Fibroblast of lung (primary cell): ENCODE results near the gene ARL15. TPM values are rescaled to one million over a fixed set of nuclear protein-coding genes. Genes with fewer than 3 reads are reported as not detected.
"Not testable (repeated sequence)": the region's sequence is repeated elsewhere in the genome, so short reads cannot be mapped to it uniquely, and the experiment has no call there.

Experiments used
- DNase-seq, 2 donors: peaks; one replicate each; pipeline versions ENCODE4 v3.0.0 to v3.0.0-alpha.2; 2010; ENCODE audit warnings: low read depth in 2 of 2
- H2AFZ ChIP-seq: 2 replicates; pipeline ENCODE4 v1.5.1; 2012; ENCODE audit warnings: low read length, control low read depth, inconsistent platforms
- H3K27ac ChIP-seq: 2 replicates; pipeline ENCODE4 v1.5.1; 2011; ENCODE audit warnings: low read length, control low read depth; ENCODE audit not compliant: insufficient read depth
- H3K27me3 ChIP-seq: 2 replicates; pipeline ENCODE4 v1.5.1; 2011; ENCODE audit warnings: mild to moderate bottlenecking, low read length; ENCODE audit not compliant: control insufficient read depth, insufficient read depth
- H3K36me3 ChIP-seq: 2 replicates; pipeline ENCODE4 v1.5.1; 2011; ENCODE audit warnings: low read length; ENCODE audit not compliant: control insufficient read depth, insufficient read depth
- H3K4me1 ChIP-seq: 2 replicates; pipeline ENCODE4 v1.5.1; 2011; ENCODE audit warnings: low read length; ENCODE audit not compliant: control insufficient read depth, insufficient read depth; ENCODE audit errors: extremely low read depth
- H3K4me2 ChIP-seq: 2 replicates; pipeline ENCODE4 v1.5.1; 2011; ENCODE audit warnings: low read length, control low read depth; ENCODE audit not compliant: insufficient read depth; ENCODE audit errors: extremely low read depth
- H3K4me3 ChIP-seq, 4 experiments: fragments of 200-600 bp in 1 of 4; sonication (generic) in 1 of 4; replicated peaks in 1 of 4; 2 replicates each; pipeline ENCODE4 v1.5.1; 2011 to 2016; ENCODE audit warnings: low read length in 4 of 4, low read depth in 3 of 4, mild to moderate bottlenecking in 3 of 4, control low read depth in 2 of 4, inconsistent platforms in 1 of 4, mixed read lengths in 1 of 4; ENCODE audit not compliant: insufficient read depth in 1 of 4; ENCODE audit errors: control extremely low read depth in 1 of 4
- H3K79me2 ChIP-seq: 2 replicates; pipeline ENCODE4 v1.5.1; 2012; ENCODE audit warnings: mild to moderate bottlenecking, low read length, inconsistent platforms; ENCODE audit not compliant: control insufficient read depth, insufficient read depth
- H3K9ac ChIP-seq: 2 replicates; pipeline ENCODE4 v1.5.1; 2011; ENCODE audit warnings: mild to moderate bottlenecking, low read length, control low read depth; ENCODE audit not compliant: insufficient read depth
- H3K9me3 ChIP-seq: 2 replicates; pipeline ENCODE4 v1.5.1; 2012; ENCODE audit warnings: low read depth, low read length; ENCODE audit not compliant: control insufficient read depth, insufficient read depth
- H4K20me1 ChIP-seq: 2 replicates; pipeline ENCODE4 v1.5.1; 2011; ENCODE audit warnings: low read length; ENCODE audit not compliant: control insufficient read depth, insufficient read depth; ENCODE audit errors: extremely low read depth
- CTCF ChIP-seq, 2 donors: IDR thresholded peaks in 1 of 2; conservative IDR thresholded peaks in 1 of 2; 1 replicate in 1 of 2; 2 replicates in 1 of 2; pipeline ENCODE4 v1.5.1; 2011 to 2012; ENCODE audit warnings: low read length in 2 of 2, control low read depth in 1 of 2, inconsistent platforms in 1 of 2, low read depth in 1 of 2, mild to moderate bottlenecking in 1 of 2
- EZH2 ChIP-seq: IDR thresholded peaks from 2 replicates; pipeline ENCODE4 v1.5.1; 2012; ENCODE audit warnings: low read length, control low read depth, mild to moderate bottlenecking; ENCODE audit errors: missing control alignments
- polyA plus RNA-seq, 2 donors: library from polyadenylated mRNA; depleted of rRNA in 1 of 2; stranded (reverse) in 1 of 2; unstranded in 1 of 2; fragments of >200 nt; gene quantifications; 2 replicates each; pipeline ENCODE4 v1.2.1, GENCODE V29; 2011 to 2012; ENCODE audit warnings: missing spikeins in 1 of 2
- total RNA-seq: library from RNA; depleted of rRNA; stranded (reverse); fragments of >200 nt; gene quantifications from 2 replicates; pipeline ENCODE4 v1.2.1, GENCODE V29; 2014

ARL15 gene
- total and polyA plus RNA-seq, 2 donors (not counting 1 experiment from before 2014, with no cell fraction given), result 20.6 to 28.7 TPM

- H3K9me3 ChIP-seq, result no peaks in the 10 kb centered on the region
- H3K27me3 ChIP-seq, result no peaks in the 10 kb centered on the region
- no peaks in the 10 kb centered on the region for H3K79me2 ChIP-seq
- H3K27ac ChIP-seq, result peak overlapping the region; percentile 70
- TF ChIP-seq EZH2, result no peak
- no peak for TF ChIP-seq CTCF (conservative IDR thresholded peaks at IDR 0.05 in 1 of 2, IDR thresholded peaks at IDR 0.05 in 1 of 2; ENCODE audit: low read depth in 1 of 2, low read length in 2 of 2)
- H3K4me3 ChIP-seq, result no peak overlapping the region
- peak overlapping the region; percentile 28 for H3K4me2 ChIP-seq
- H3K9ac ChIP-seq, result no peak overlapping the region
- H4K20me1 ChIP-seq, result no peaks in the 10 kb centered on the region
- H3K4me1 ChIP-seq, result peaks cover 8% of the 10 kb centered on the region
- H3K36me3 ChIP-seq, result no peaks in the 10 kb centered on the region
- H2AFZ ChIP-seq, result no peak overlapping the region
- DNase-seq, result peak; percentile 71 to 95
These were observed 246.6 kb downstream of the ARL15 start for GRCh38 chr5:54063817-54064216.

DNA sequence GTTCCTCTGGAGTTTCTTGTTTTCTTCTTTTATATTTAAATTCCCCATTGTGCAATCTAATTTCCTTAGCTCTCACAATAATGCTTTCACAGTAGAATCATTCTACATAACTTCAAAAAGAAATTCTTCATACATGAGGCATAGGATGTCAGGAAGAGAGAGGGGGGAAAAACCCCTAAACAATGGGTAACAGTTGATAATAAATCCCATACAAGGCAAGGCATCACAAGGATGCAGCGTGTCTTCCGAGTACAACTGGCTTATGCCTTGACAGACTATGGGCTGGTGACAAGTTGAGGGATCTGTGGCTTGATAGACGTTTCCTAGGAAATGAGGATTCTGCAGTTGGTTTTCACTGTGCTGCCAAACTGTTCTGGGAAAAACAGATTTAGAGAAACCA, 247.4 kb downstream of the ARL15 start:
- Histone ChIP-seq H3K9me3 (no peaks in the 10 kb centered on the region), H3K36me3 (no peaks in the 10 kb centered on the region), H3K27ac (peak overlapping the region; percentile 70), H3K4me1 (peaks cover 8% of the 10 kb centered on the region), H2AFZ (no peak overlapping the region), H3K4me2 (no peak overlapping the region), H3K27me3 (no peaks in the 10 kb centered on the region), H3K4me3 (no peak overlapping the region), H3K9ac (no peak overlapping the region), H4K20me1 (no peaks in the 10 kb centered on the region), H3K79me2 (no peaks in the 10 kb centered on the region)
- TF ChIP-seq CTCF (conservative IDR thresholded peaks at IDR 0.05 in 1 of 2, IDR thresholded peaks at IDR 0.05 in 1 of 2; ENCODE audit: low read depth in 1 of 2, low read length in 2 of 2), result no peak
- TF ChIP-seq EZH2, result no peak
- peak; percentile 35 to 89 for DNase-seq

GRCh38 chr5:54060919-54061318, 249.5 kb downstream of the ARL15 start:
- not testable (repeated sequence) for H4K20me1 ChIP-seq, H3K9me3 ChIP-seq, H3K27ac ChIP-seq, DNase-seq, H2AFZ ChIP-seq, H3K9ac ChIP-seq, H3K36me3 ChIP-seq, H3K4me1 ChIP-seq, H3K79me2 ChIP-seq, H3K4me2 ChIP-seq, H3K27me3 ChIP-seq, H3K4me3 ChIP-seq
